Measurements from ENCODE around the gene EPHB2.

- no peak for TF ChIP-seq CTCF (IDR thresholded peaks at IDR 0.05)
- TF ChIP-seq POLR2A (IDR thresholded peaks at IDR 0.05; ENCODE audit: low read length): no peak
- no peak for TF ChIP-seq RAD21 (conservative IDR thresholded peaks at IDR 0.05 in 1 of 2, IDR thresholded peaks at IDR 0.05 in 1 of 2)
- TF ChIP-seq RFX5 (IDR thresholded peaks at IDR 0.05): no peak
- TF ChIP-seq MAX (IDR thresholded peaks at IDR 0.05): no peak
- TF ChIP-seq BCL3 (IDR thresholded peaks at IDR 0.05): no peak
- TF ChIP-seq EP300 (IDR thresholded peaks at IDR 0.05): no peak
Observed at GRCh38 chr1:22776035-22776613, 65.5 kb downstream of the EPHB2 start.
